HG03520 (cell line): ENCODE data around the gene ZBTB37.
"Not testable (repeated sequence)": the region's sequence is repeated elsewhere in the genome, so short reads cannot be mapped to it uniquely, and the experiment has no call there.

Source experiments
- ATAC-seq: cut with Tn5 transposase; IDR thresholded peaks from one replicate; pipeline ENCODE4 v1.9.1; 2021; ENCODE audit warnings: mild to moderate bottlenecking, moderate library complexity; ENCODE audit not compliant: unreplicated experiment

ZBTB37 gene

GRCh38 chr1:173864179-173864867 is 3.9 kb upstream of the ZBTB37 start:
- no peak for ATAC-seq

DNA sequence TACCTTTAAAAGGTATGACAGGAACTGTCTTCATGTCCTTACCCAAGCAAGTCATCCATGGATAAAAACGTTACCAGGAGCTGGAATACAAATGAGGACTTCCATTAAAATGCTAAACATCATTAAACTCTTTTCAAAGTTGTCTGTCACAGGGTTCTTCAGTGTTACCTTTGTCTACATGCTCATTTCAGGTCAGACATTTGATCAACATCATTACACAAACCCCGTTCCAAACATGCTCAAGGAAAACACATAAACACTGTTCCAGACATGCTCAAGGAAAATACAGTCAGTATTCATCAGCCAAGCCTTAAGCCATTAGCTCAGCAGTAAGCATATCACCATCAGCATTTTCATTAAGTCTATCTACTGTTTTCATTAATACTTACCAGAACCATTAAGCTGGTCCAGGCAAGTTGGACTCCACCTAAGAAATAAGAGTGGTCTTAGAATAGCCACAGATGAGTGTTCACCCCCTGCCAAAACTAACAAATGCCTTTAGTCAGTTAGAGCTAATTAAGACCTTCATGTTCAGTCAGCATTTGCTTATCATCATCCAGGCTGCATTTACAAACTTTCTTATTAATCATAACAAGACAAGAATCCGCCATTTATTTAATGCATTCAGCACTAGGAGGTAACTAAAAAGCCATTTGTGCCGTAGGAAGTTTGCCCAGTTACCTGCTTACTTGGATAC is 2.6 kb upstream of the ZBTB37 start:
- no peak for ATAC-seq

DNA sequence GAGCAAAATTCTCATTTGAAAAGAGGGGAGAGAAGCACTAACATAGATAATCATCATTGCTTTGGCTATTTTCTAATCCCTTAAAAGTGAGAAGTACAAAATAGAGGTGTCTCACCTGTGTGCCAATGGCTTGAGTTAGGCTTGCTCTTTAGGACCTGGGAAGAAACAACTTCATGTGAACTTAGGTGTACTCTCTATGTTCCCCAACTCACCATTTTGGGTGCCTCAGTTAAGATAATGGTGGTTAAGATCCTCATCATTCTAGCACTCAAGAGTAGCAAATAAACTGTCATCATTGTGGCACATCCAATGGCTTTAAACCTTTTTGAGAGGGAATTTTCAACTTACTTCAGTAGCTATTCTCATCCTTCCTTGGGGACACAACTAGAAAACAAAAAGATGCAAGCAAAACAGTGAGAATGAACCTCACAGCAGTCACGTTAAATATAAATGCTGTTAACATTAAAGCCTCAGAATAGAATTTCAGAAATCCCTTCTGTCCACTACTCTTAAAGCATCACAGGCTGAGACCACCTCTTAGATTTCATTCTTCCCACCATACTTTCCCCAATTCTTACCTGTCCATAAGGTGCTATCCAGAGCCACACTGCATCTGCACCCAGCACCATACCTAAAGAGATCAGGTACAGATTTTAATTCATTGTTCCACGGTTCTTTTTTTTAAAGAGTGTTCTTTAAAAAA is 1.6 kb upstream of the ZBTB37 start:
- no peak for ATAC-seq

DNA sequence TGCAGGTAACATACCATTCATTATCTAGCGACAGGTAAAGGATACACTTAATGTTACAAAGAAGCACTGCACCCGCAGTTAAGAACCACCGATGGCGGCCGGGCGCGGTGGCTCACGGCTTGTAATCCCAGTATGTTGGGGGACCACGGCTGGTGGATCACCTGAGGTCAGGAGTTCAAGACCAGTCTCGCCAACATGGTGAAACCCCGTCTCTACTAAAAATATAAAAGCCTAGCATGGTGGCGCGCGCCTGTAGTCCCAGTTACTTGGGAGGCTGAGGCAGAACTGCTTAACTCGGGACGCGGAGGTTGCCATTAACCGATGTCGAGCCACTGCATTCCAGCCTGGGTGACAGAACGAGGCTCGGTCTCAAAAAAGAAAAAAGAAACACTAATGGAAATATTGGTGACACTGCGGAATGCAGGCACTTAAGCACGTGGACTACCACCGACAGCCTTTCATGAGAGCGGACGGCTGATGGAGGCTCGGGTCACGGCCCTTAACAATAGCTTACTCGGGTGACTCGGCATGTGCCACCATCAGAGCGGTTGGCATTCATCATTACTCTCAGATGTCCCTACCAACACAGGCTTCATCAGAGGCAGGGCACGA is 933 bp upstream of the ZBTB37 start:
- no peak for ATAC-seq

- peak; percentile 60 for ATAC-seq
These were observed 371 bp upstream of the ZBTB37 start, which contains the start of gene GAS5 for GRCh38 chr1:173867753-173868265. Gene GAS5, minus strand, starts transcription at chr1:173867989.

GRCh38 chr1:173869021-173869359 is 810 bp downstream of the ZBTB37 start:
- no peak for ATAC-seq

DNA sequence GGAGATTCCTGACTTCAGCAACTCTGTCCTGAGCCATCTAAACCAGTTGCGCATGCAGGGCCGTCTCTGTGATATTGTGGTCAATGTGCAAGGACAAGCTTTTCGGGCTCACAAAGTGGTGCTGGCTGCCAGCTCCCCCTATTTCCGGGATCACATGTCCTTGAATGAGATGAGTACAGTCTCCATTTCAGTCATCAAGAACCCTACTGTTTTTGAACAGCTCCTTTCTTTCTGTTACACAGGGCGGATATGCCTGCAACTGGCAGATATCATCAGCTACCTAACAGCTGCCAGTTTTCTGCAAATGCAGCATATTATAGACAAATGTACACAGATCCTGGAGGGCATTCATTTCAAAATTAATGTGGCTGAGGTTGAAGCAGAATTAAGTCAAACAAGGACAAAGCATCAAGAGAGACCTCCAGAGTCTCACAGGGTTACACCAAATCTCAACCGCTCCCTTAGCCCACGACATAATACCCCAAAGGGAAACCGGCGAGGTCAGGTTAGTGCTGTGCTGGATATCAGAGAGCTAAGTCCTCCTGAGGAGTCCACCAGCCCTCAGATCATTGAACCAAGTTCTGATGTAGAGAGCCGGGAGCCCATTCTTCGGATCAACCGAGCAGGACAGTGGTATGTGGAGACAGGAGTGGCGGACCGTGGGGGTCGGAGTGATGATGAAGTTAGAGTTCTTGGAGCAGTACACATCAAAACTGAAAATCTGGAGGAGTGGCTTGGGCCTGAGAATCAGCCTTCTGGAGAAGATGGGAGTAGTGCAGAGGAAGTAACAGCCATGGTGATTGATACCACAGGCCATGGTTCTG is 2.3 kb downstream of the ZBTB37 start:
- peak; percentile 30 for ATAC-seq

- no peak for ATAC-seq
These were observed 2.9 kb downstream of the ZBTB37 start for GRCh38 chr1:173871091-173871490.

- no peak for ATAC-seq
These were observed 3.3 kb downstream of the ZBTB37 start for GRCh38 chr1:173871500-173871899.

DNA sequence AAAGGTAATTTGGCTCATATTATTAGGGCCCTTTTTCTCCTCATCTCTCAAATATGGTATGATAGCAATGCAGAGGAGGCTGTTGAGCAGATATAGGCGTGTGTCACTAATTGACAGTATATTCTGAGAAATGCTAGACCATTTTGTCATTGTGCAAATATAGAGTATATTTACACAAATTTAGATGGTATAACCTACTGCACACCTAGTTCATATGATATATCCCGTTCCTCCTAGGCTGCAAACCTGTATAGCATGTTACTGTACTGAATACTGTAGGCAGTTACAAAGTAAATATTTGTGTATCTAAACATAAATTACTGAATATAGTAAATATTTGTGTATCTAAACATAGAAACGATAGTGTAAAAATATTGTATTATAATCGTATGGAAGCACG is 8.6 kb downstream of the ZBTB37 start:
- ATAC-seq: no peak

DNA sequence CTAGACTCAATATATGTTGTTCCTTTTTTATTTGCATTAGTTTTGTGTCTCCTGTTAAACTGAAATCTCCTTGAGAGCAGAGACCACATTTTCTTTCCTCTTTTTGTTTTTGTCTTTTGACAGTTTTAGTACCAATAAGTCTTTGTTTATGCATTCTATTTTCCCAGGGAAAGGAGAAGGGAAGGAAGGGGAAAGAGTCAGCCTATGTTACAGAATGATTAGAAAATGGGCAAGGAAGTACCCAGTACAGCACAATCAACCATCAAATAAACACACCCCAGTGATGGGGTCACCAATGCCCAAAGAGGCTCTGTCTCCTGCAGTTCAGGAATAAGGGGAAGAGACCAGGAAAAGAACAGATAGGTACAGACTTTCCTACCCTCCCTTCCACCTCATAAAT is 10.1 kb downstream of the ZBTB37 start:
- no peak for ATAC-seq

DNA sequence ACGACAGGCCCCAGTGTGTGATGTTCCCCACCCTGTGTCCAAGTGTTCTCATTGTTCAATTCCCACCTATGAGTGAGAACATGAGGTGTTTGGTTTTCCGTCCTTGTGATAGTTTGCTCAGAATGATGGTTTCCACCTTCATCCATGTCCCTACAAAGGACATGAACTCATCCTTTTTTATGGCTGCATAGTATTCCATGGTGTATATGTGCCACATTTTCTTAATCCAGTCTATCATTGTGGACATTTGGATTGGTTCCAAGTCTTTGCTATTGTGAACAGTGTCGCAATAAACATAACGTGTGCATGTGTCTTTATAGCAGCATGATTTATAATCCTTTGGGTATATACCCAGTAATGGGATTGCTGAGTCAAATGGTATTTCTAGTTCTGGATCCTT is 12.9 kb downstream of the ZBTB37 start:
- ATAC-seq: not testable (repeated sequence)

DNA sequence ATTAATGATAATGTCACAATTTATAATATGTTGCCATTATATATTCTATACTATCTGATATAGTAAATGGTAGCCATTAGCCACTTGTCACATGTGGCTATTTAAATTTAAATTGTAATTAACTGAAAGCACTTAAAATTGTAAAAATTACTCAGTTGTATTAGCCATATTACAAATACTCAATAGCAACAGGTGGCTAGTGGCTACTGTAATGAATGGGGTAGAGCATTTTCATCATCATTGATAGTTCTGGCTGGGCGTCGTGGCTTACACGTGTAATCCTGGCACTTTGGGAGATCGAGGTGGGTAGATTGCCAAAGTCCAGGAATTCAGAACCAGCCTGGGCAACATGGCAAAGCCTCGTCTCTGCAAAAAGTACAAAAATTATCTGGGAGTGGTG is 16.5 kb downstream of the ZBTB37 start:
- no peak for ATAC-seq

- no peak for ATAC-seq
These were observed 18.8 kb downstream of the ZBTB37 start for GRCh38 chr1:173886746-173887611.

DNA sequence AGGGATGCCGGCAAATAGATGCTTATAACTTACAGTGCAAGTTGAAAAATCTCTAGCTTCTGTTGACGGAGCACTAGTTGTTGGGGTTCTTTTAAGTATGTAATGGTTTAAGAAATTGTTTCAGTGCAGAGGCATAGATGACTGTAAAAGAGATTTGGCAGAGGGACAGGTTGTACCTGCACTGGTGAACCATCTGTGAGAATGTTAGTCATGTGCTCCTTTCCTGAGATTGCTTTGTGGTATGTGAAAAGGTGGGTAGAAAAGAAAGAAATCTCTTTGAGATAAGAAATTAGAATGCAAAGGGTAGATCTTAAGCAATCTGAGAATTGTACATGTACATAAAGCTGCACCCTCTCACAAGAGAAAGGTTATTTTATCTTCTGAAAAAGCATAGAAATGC is 19.4 kb downstream of the ZBTB37 start:
- no peak for ATAC-seq

- no peak for ATAC-seq
These were observed 20.6 kb downstream of the ZBTB37 start for GRCh38 chr1:173888749-173889148.

DNA sequence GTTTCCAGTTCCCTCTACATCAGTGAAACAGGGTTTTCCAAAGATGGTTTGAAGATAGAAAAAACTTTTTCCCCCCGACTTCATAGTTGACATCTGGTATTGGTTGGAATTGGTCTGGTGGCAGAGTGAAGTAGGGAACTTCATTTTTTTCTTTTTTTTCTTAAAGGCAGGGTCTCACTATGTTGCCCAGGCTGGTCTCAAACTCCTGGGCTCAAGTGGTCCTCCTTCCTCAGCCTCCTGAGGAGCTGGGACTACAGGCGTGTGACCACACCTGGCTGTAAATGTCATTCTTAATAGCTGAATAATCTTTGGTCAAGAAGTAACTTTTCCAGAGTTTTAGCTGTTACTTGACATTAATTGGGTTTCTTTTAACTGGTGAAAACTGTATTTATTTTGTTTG is 21.7 kb downstream of the ZBTB37 start:
- no peak for ATAC-seq

DNA sequence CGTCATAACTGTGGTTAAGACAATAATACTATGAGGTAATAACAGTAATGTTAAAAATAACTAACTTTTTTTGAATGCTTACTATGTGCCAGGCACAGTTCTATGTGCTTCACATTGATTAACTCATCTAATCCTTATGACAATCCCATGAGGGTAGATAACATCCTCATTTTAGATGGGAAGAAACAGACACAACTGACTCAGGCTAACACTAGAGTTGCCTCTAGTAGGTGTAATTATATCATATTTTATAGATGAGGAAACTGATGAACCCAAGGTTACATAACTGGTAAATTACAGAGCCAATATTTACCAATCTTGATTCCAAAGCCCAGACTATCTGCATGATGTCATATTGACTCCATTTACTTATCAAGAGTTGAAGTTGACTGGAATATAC is 25.4 kb downstream of the ZBTB37 start:
- ATAC-seq: no peak

DNA sequence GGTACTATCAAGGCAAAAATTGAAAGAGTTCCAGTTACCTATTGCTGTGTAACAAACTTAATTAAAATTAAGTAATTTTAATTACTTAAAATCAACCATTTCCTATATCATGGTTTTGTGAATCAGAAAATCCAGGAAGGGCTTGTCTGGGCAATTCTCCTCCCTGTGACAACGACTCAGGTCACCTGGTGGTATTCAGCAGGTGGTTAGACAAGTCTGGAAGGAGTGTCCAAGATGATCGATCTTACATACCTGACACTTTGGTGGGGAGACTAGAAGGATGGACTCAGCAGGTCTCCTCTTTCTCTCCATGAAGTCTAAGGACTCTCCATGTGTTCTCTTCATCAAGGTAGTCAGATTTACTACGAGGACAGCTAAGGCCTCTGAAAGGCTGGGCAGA is 26.0 kb downstream of the ZBTB37 start:
- no peak for ATAC-seq

DNA sequence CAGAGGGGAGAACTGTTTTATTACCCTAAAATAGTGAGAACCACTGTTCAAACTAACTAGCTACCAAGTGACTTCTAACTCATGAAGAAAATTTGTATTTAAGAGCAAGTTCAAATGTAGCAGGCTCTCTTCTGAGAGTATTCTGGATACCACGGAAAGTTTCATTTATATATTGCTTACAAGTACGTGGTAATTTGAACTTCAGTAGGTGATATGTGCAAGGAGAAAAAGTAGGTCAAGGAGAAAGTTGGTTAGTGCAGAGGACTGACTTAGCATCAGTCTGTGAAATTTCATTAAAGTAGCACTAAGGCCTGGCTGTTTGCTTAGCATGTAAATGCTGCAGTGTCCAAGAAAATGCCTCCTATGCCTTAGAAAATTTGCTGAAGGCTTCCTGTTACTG is 32.2 kb downstream of the ZBTB37 start:
- ATAC-seq: no peak
